ENCODE results near the gene FCRL5. TPM values are rescaled to one million over a fixed set of nuclear protein-coding genes. Genes with fewer than 3 reads are reported as not detected.

Gene FCRL5
- total RNA-seq, 1 donor from 2014 or later = not detected

GRCh38 chr1:157523774-157524493 is 28.4 kb downstream of the FCRL5 start:
- DNase-seq (ENCODE audit: low read depth) = no peak

- DNase-seq (ENCODE audit: low read depth) = no peak
Observed at GRCh38 chr1:157521056-157521455, 31.3 kb downstream of the FCRL5 start.

GRCh38 chr1:157520386-157520935 is 31.9 kb downstream of the FCRL5 start:
- DNase-seq (ENCODE audit: low read depth) = no peak

GRCh38 chr1:157519451-157519850 is 32.9 kb downstream of the FCRL5 start:
- DNase-seq (ENCODE audit: low read depth) = no peak

GRCh38 chr1:157517016-157517415 is 35.3 kb downstream of the FCRL5 start:
- DNase-seq (ENCODE audit: low read depth) = no peak

GRCh38 chr1:157515709-157516108 is 36.6 kb downstream of the FCRL5 start:
- no peak for DNase-seq (ENCODE audit: low read depth)

GRCh38 chr1:157515141-157515540 is 37.2 kb downstream of the FCRL5 start:
- no peak for DNase-seq (ENCODE audit: low read depth)

GRCh38 chr1:157512036-157512969 is 40.0 kb downstream of the FCRL5 start:
- DNase-seq (ENCODE audit: low read depth) = no peak

GRCh38 chr1:157509546-157510232 is 42.6 kb downstream of the FCRL5 start:
- no peak for DNase-seq (ENCODE audit: low read depth)

- peak; percentile 57 for DNase-seq (ENCODE audit: low read depth)
Observed at GRCh38 chr1:157505481-157506272, 46.6 kb downstream of the FCRL5 start.

- DNase-seq (ENCODE audit: low read depth) = no peak
Observed at GRCh38 chr1:157504646-157505045, 47.7 kb downstream of the FCRL5 start.

- no peak for DNase-seq (ENCODE audit: low read depth)
Observed at GRCh38 chr1:157499521-157499920, 52.8 kb downstream of the FCRL5 start.

GRCh38 chr1:157498736-157499090 is 53.6 kb downstream of the FCRL5 start:
- no peak for DNase-seq (ENCODE audit: low read depth)

- DNase-seq (ENCODE audit: low read depth) = no peak
Observed at GRCh38 chr1:157497987-157498735, 54.2 kb downstream of the FCRL5 start.

- no peak for DNase-seq (ENCODE audit: low read depth)
Observed at GRCh38 chr1:157497284-157497683, 55.0 kb downstream of the FCRL5 start.

GRCh38 chr1:157496121-157496526 is 56.2 kb downstream of the FCRL5 start:
- DNase-seq (ENCODE audit: low read depth) = peak; percentile 25

GRCh38 chr1:157495285-157495684 is 57.0 kb downstream of the FCRL5 start:
- no peak for DNase-seq (ENCODE audit: low read depth)

- DNase-seq (ENCODE audit: low read depth) = no peak
Observed at GRCh38 chr1:157494093-157494492, 58.2 kb downstream of the FCRL5 start.

- DNase-seq (ENCODE audit: low read depth) = peak; percentile 42
Observed at GRCh38 chr1:157490467-157491165, 61.7 kb downstream of the FCRL5 start.

- DNase-seq (ENCODE audit: low read depth) = no peak
Observed at GRCh38 chr1:157488156-157488555, 64.2 kb downstream of the FCRL5 start.
